Measurements from ENCODE around the gene MTHFD1. TPM values are rescaled to one million over a fixed set of nuclear protein-coding genes. Genes with fewer than 3 reads are reported as not detected.

Gene MTHFD1
- total RNA-seq, 1 donor, result 28.2 TPM

Small RNA genes lying within 50 kb of the gene (small RNA-seq; reads per million reads assigned to genes)
- gene AL161756.2, result not detected

Other genes with a start within 250 kb of the MTHFD1 start
- gene ESR2, start 94.0 kb upstream of the MTHFD1 start, total RNA-seq, result not detected in 2 replicates
- gene AKAP5, start 77.1 kb downstream of the MTHFD1 start, total RNA-seq, result 0.59 and 1.1 TPM in 2 replicates
- 9.8 and 10.6 TPM in 2 replicates for gene ZBTB25, start 115.5 kb downstream of the MTHFD1 start, total RNA-seq
- 60.4 and 67.7 TPM in 2 replicates for gene ZBTB1, start 116.4 kb downstream of the MTHFD1 start, total RNA-seq
- gene HSPA2, start 152.4 kb downstream of the MTHFD1 start, total RNA-seq, result 1.8 and 4.0 TPM in 2 replicates
- gene PPP1R36, start 161.6 kb downstream of the MTHFD1 start, total RNA-seq, result 0.88 and 1.1 TPM in 2 replicates